Sigmoid colon (tissue), 7 donors: ENCODE measurements around the gene GRID1. TPM values are rescaled to one million over a fixed set of nuclear protein-coding genes. Genes with fewer than 3 reads are reported as not detected.

Experiments
- DNase-seq: peaks from one replicate; pipeline ENCODE4 v3.0.0-alpha.2; 2019
- H3K27ac ChIP-seq, 4 donors: fragments of 200-600 bp; sonication (generic); one replicate each; pipeline ENCODE4 v1.5.1; 2016 to 2019; ENCODE audit warnings: mild to moderate bottlenecking in 1 of 4
- H3K27me3 ChIP-seq, 3 donors: fragments of 200-600 bp; sonication (generic); one replicate each; pipeline ENCODE4 v1.5.1; 2019; ENCODE audit warnings: mild to moderate bottlenecking in 1 of 3
- H3K36me3 ChIP-seq, 4 donors: fragments of 200-600 bp; sonication (generic); one replicate each; pipeline ENCODE4 v1.5.1; 2016 to 2019
- H3K4me1 ChIP-seq, 4 donors: fragments of 200-600 bp; sonication (generic); one replicate each; pipeline ENCODE4 v1.5.1; 2017 to 2019
- H3K4me3 ChIP-seq, 4 donors: fragments of 200-600 bp; sonication (generic); one replicate each; pipeline ENCODE4 v1.5.1; 2017 to 2019; ENCODE audit warnings: mild to moderate bottlenecking in 2 of 4, moderate library complexity in 1 of 4
- H3K9me3 ChIP-seq, 4 donors: fragments of 200-600 bp in 3 of 4; sonication (generic) in 3 of 4; one replicate each; pipeline versions ENCODE4 v1.5.1 to v1.6.1; 2013 to 2019
- CTCF ChIP-seq, 4 experiments: fragments of 450-650 bp in 3 of 4; fragments of 200-600 bp in 1 of 4; IDR thresholded peaks; one replicate each; pipeline ENCODE4 v1.5.1; 2016 to 2019; ENCODE audit warnings: antibody characterized with exemption in 4 of 4, mild to moderate bottlenecking in 3 of 4, moderate library complexity in 2 of 4
- EP300 ChIP-seq, 4 donors: sonication (generic); formaldehyde crosslinking; IDR thresholded peaks; one replicate each; pipeline ENCODE4 v1.6.1; 2017; ENCODE audit warnings: antibody characterized with exemption in 4 of 4
- POLR2A ChIP-seq, 2 donors: fragments of 450-650 bp; IDR thresholded peaks; one replicate each; pipeline ENCODE4 v1.6.1; 2016; ENCODE audit warnings: antibody characterized with exemption in 2 of 2, mild to moderate bottlenecking in 2 of 2, moderate library complexity in 2 of 2
- POLR2AphosphoS5 ChIP-seq, 4 donors: sonication (generic); formaldehyde crosslinking; IDR thresholded peaks; one replicate each; pipeline ENCODE4 v1.6.1; 2017; ENCODE audit warnings: antibody characterized with exemption in 4 of 4
- WGBS, 2 donors: extraction: QIAGEN DNeasy Blood & Tissue Kit; methylation state at CpG; one replicate each; pipeline ENCODE4 v1.1.7; 2013; 5-methylcytosine and 5-hydroxymethylcytosine counted together
- intact Hi-C: fragments of 100-400 bp; cut with DNase I; formaldehyde crosslinking; loops from one replicate; pipeline ENCODE4 v1.15.1; 2023
- polyA plus RNA-seq, 3 donors: library from polyadenylated mRNA; stranded (reverse); fragments of 200-250 nt; gene quantifications; one replicate each; pipeline ENCODE4 v1.2.3, GENCODE V29; 2013
- total RNA-seq, 4 donors: library from RNA; depleted of rRNA; stranded (reverse); fragments of >200 nt; gene quantifications; one replicate each; pipeline ENCODE4 v1.1.0, GENCODE V29; 2016
- donor health status: healthy with polysubstance abuse.
- donor health status: Bipolar disorder and iron deficiency.
- donor health status: healthy.

Gene GRID1
- total and polyA plus RNA-seq, 7 donors: 0.66 to 4.7 (median 1.1) TPM; not detected in 2

- Histone ChIP-seq H3K9me3 (no peaks in the 10 kb centered on the region), H3K27me3 (peaks cover 4 to 68% (median 48%) of the 10 kb centered on the region in 3 donors), H3K27ac (no peak overlapping the region), H3K4me1 (peaks cover 0 to 8% (median 7%) of the 10 kb centered on the region in 4 donors), H3K4me3 (no peak overlapping the region), H3K36me3 (no peaks in the 10 kb centered on the region)
- peak; percentile 40 for DNase-seq
- no peak for TF ChIP-seq POLR2A (IDR thresholded peaks at IDR 0.05)
- no peak for TF ChIP-seq EP300 (IDR thresholded peaks at IDR 0.05)
- no peak for TF ChIP-seq CTCF (IDR thresholded peaks at IDR 0.05)
- TF ChIP-seq POLR2AphosphoS5 (IDR thresholded peaks at IDR 0.05): no peak
- WGBS, 2 donors: 60 to 65% methylated on average over 8 of the region's 8 CpGs
- intact Hi-C loops: loop anchor here (5.0 kb wide), 2 partner anchors 827 to 1762 kb away; no protein-coding TSS in a partner anchor
Observed at GRCh38 chr10:86374664-86375063, 8.1 kb upstream of the GRID1 start.

GRCh38 chr10:86373828-86374227, 7.2 kb upstream of the GRID1 start:
- Histone ChIP-seq H3K27ac (no peak overlapping the region), H3K36me3 (no peaks in the 10 kb centered on the region), H3K4me1 (peaks cover 0 to 8% (median 7%) of the 10 kb centered on the region in 4 donors), H3K9me3 (no peaks in the 10 kb centered on the region), H3K27me3 (peaks cover 4 to 68% (median 49%) of the 10 kb centered on the region in 3 donors), H3K4me3 (no peak overlapping the region)
- peak; percentile 38 for DNase-seq
- TF ChIP-seq POLR2AphosphoS5 (IDR thresholded peaks at IDR 0.05) (no peak), POLR2A (IDR thresholded peaks at IDR 0.05) (no peak), EP300 (IDR thresholded peaks at IDR 0.05) (no peak), CTCF (IDR thresholded peaks at IDR 0.05) (no peak)
- 80 to 86% methylated on average over 7 of the region's 7 CpGs for WGBS, 2 donors
- intact Hi-C loops: no loop called here

- H3K4me3 ChIP-seq: no peak overlapping the region
- peak; percentile 10 for DNase-seq
- H3K27me3 ChIP-seq: peaks cover 4 to 68% (median 54%) of the 10 kb centered on the region in 3 donors
- intact Hi-C loops: no loop called here
- TF ChIP-seq POLR2A (IDR thresholded peaks at IDR 0.05) (no peak), EP300 (IDR thresholded peaks at IDR 0.05) (no peak), POLR2AphosphoS5 (IDR thresholded peaks at IDR 0.05) (no peak), CTCF (IDR thresholded peaks at IDR 0.05) (no peak)
- WGBS, 2 donors: 76 to 89% methylated on average over 3 of the region's 3 CpGs
- H3K36me3 ChIP-seq: no peaks in the 10 kb centered on the region
- H3K4me1 ChIP-seq: peaks cover 0 to 8% (median 7%) of the 10 kb centered on the region in 4 donors
- no peak overlapping the region for H3K27ac ChIP-seq
- no peaks in the 10 kb centered on the region for H3K9me3 ChIP-seq
Observed at GRCh38 chr10:86373251-86373650, 6.7 kb upstream of the GRID1 start.

- H3K4me3 ChIP-seq: no peak overlapping the region
- peaks cover 0 to 9% (median 7%) of the 10 kb centered on the region in 4 donors for H3K4me1 ChIP-seq
- intact Hi-C loops: no loop called here
- H3K27me3 ChIP-seq: peaks cover 6 to 67% (median 54%) of the 10 kb centered on the region in 3 donors
- TF ChIP-seq POLR2A (IDR thresholded peaks at IDR 0.05) (no peak), CTCF (IDR thresholded peaks at IDR 0.05) (no peak), POLR2AphosphoS5 (IDR thresholded peaks at IDR 0.05) (no peak), EP300 (IDR thresholded peaks at IDR 0.05) (no peak)
- peak; percentile 20 for DNase-seq
- no peaks in the 10 kb centered on the region for H3K36me3 ChIP-seq
- H3K27ac ChIP-seq: no peak overlapping the region
- no peaks in the 10 kb centered on the region for H3K9me3 ChIP-seq
- WGBS, 2 donors: 73 to 80% methylated on average over 5 of the region's 5 CpGs
Observed at GRCh38 chr10:86372784-86373239, 6.2 kb upstream of the GRID1 start.
